Measurements from ENCODE around the gene GRK5.

GRCh38 chr10:119469846-119470245 is 262.5 kb downstream of the GRK5 start:
- TF ChIP-seq POLR2A (IDR thresholded peaks at IDR 0.05) (no peak), CTCF (IDR thresholded peaks at IDR 0.05) (no peak)

Data from Peyer's patch (tissue), 4 donors.